GM19328 (cell line): ENCODE measurements around the gene CRTC3.
A peak's percentile ranks its signal among the peaks of the same experiment; 100 is the strongest.

Source experiments
- ATAC-seq: cut with Tn5 transposase; IDR thresholded peaks from one replicate; pipeline ENCODE4 v1.9.1; 2021; ENCODE audit warnings: mild to moderate bottlenecking, moderate library complexity; ENCODE audit not compliant: unreplicated experiment

CRTC3 gene

DNA sequence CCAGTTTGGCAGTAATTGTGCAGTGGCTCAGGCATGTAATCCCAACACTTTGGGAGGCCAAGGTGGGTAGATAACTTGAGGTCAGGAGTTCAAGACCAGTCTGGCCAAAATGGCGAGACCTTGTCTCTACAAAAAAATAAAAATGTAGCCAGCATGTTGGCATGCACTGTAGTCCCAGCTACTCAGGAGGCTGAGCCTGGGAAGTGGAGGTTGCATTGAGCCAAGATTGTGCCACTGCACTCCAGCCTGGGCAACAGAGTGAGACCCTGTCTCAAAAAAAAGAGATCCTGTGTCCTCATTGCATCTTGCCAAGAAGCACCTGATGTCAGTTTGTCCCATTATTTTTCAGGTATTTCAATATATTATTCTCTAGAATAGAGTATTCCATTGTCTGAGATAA, 61.8 kb downstream of the CRTC3 start:
- ATAC-seq = no peak

DNA sequence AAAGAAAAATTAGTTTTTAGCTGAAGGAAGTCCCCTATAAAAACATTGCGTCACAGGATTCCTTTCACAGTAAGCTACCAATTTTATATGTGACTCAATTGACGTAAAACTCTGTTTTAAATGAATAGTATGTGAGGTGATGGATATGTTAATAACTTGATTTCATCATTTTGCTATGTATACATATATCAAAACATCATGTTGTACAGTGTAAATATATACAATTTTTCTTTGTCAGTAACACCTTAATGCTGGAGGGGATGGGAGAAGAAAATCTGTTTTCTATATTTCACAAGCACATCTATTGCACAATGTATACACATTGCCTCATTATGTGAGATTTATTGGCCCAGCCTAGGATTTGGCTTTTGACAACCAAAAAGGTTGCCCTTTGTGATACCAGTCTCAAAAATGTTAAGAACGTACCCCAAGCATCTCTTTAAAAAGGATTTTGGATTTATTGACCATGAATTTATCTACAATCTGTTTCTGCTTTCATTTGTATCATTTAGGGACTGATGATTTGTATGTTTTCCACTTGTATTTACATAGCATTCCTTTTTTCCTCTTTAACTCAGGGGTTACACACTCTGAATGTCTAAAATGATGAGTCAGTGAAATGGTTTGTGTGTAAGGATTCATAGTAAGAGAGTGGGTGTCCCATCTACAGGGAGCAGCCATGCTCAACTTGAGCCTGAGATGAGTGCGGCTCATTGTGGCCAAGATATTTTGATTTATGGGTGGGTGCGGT, 62.6 kb downstream of the CRTC3 start:
- ATAC-seq = no peak

DNA sequence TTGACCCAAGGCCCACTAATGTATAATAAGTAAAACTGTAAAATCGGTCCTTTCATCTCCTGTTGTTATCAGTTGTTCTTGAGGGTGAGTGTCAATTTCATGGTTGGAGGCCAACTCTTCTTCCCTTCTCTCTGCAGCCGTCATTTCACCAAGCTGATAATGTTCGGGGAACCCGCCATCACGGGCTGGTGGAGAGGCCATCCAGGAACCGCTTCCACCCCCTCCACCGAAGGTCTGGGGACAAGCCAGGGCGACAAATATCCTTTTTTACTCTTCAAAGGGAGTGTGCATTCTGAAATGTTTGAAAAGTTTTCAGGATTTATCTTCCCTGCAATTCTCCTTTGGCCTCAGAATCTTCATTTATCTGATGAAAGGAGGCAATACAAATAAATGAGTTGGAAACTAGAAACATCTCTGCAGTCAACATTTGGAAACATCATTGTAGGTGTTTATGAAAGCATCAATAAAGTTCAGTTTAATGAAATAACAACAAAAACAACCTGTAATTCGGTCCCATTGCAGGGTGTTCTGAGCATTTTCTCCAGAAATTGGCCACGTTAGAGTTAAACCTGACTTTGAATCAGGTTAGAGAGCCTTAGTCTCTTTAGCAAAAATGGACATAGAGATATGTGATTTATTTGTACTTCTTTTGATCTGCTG, 63.9 kb downstream of the CRTC3 start:
- no peak for ATAC-seq

DNA sequence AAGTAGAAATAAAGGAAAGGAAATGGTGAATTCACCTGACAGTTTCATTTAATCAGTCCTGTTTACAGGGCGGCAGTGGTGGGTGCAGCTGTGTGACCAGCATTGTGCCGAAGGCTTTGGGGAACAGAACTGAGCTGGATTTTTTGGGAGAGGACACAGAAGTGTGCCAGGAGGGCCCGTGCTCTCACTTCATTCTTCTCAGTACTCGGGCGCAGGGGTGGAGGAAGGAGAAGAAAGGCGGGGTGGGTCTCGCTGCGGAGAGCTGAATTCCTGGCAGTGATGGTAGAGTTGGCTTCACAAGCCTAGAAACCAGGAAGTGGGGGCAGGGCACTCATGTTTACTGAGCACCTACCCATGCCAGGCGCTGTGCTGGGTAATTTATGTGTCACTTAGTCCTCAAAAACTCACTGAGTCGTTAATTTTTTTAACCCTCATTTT, 64.6 kb downstream of the CRTC3 start:
- peak; percentile 26 for ATAC-seq

DNA sequence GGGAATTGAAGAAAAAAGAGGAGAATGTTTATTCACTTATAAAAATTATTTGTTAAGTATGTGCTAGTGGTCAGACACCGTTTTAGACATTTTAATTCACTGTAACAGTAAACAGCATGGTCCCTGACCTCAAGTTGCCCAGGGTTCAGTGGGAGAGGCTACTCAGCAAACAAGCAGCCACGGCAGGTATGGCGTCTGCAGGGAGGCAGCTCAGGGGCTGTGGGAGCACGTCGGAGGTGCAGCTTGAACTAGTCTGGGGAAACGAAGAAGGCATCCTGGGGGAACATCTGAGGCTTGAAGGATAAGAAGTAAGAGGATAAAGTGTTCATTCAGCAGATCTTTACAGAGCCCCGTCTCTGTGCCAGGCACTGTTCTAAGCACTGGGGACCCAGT, 66.0 kb downstream of the CRTC3 start:
- ATAC-seq = no peak

DNA sequence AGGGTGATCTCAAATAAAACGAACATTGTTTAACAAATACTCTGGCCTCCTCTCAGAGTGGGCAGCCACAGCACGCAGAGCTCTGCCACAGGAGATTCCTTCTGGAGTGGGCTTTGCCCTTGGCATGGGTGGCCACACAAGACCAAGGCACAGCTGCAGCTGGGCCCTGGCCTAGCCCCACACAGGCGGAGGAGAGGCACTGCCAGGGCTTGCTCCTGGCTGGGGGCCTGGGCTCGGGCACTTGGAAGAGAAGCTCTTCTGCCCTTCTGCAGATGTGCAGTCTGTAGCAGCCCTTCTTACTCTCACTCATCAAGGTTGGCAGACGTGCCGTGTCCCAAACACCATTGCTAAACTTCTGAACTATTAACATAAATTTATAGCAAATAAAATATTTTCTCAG, 67.2 kb downstream of the CRTC3 start:
- ATAC-seq = no peak

DNA sequence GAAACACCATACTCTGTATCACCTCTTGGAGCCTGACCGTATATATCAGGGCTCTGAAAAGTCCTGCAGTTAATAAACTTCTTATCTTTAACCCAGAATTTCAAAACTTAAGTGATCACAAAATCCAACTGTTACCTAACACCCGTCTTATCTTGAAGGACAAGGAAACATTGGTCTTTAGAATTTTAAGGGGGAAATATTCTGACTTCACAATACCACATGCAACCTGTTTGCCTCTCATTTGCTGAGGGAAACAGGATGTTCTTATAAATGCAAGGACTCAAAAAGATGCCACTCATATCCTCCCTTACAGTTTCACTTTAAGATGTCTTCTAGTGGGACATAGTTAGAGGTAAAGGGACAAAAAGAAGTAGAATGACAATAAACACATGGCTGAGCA, 67.9 kb downstream of the CRTC3 start:
- no peak for ATAC-seq

DNA sequence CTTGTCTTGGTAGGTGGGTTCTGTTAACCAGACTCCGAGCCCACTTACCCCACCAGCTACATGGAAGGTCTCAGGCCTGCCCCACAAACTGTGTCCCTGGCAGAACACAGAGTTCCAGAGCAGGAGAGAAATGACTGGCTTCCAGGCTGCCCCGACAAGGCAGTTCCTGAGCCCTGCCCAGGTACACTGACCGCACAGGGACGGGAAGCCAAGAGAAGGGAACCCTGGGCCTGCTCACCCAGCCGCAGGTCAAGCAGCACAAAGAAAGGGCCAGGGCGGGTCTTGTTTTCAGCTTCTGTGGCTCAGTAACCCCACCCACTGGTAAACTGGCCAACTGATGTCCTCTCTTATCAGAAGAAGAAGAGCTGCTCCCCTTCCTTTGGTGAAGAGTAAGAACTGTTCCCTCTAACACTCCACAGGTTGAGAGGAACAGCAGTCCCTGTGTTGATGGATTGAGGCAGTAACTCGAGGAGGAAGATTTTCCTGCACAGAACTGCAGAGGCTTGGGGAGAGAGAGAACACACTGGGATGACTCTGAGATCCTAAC, 68.4 kb downstream of the CRTC3 start:
- ATAC-seq = no peak

DNA sequence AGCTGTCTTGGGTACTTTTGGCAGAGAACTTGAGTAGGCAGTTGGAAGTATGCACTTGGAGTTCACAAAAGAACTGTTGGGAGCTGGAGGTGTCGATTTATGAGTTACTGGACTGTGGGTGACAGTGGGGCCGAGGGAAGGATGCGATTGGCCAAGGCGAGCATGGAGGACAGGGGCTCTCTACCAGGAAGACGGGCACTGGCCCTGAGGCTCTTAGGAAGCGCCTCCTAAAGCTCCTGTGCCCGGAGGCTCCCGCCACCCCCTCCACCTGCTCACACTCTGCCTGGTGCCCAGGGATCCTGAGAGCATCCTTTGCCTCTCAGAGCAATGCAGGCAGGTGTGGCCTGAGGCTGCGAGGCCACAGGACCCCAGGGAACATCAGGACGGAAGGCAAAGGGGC, 69.0 kb downstream of the CRTC3 start:
- no peak for ATAC-seq

DNA sequence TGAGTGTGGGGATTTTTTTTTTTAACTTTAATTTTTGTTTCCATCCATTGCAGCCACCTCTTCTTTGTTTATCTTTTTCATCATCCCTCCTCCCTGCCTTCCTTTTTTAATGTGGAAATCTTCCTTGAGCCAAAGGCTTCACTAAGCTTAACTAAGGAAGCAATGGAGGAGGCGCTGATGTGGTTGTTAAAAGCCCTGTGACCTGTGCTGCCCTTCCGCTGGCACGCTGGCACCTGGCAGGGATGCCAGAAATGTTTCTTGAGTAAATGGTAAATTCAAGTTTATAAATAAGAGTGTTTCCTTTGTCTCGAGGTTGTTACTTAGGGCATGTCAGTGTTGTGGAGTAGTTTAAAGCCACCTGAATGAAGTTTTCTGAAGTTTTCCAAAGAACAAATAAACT, 69.4 kb downstream of the CRTC3 start:
- no peak for ATAC-seq

DNA sequence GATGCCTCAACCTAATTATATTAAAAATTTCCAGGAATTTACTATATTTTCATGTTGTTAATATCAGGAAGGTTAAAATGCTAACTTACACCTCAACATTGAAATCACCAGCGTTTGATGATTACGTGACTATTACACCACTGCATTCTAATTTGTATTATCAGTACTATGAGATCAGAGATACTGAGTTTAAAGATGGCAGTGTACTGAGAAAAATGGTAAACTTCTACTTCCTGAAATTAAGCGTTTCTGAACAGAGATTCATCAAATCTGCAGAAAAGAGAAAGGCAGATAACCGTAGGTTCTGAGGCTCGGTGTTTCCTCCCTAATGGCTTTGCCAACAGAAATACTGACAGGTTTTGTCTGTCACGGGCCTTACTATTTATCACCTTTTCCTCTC, 69.9 kb downstream of the CRTC3 start:
- no peak for ATAC-seq

DNA sequence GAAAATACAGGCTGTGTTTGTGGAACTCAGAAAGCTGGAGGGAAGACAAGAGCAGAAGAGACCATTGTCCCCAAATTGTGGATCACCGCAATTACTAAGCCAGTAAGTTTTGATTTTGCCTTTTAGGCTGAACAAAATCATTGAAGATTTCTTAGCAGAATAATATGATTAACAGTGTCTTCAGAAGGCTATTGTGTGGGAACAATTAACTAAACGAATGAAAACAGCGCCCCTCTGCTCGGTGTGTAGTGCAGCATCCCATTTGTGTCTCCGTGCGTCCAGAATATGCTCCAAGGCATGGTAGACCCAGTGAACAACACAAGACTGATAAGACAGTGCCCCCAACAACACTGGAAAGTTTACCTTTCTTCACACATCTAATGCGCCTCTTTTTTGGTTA, 71.2 kb downstream of the CRTC3 start:
- no peak for ATAC-seq

DNA sequence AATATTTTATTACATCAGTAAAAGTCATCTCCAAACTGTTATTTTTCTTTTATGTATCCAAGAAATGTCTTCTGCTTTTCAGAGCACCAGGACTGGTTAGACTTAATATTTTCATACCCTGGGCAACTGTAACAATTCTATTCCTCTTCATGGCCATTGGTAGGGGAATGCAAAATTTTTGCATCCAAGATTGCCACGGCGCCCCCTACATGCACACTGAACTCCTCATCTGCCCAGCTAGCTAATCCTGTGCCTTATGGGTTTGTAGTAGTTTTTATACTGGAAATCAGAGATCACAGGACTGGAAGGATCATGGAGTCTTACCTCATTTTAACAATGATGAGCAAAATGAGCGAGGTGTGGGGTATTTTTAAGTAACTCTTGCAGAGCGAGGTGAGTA, 74.2 kb downstream of the CRTC3 start:
- ATAC-seq = no peak

DNA sequence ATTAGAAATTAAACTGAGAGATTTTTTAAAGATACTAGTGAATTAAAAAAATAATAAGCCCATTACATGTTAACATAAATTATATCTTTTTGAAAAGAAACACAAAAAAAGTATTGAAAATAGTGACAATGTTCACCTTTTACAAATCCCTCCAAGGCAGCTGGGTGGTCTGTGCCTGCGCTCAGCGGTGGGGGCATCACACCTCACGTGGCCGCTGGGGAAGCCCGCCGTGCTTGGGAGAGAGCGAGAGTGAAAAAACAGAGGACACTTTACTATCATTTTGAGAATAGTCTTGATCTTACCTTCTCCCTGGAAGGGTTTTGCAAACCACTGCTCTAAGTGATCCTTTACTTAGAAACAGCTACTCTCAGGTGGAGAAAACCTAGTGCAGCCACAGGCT, 76.9 kb downstream of the CRTC3 start:
- ATAC-seq = no peak

DNA sequence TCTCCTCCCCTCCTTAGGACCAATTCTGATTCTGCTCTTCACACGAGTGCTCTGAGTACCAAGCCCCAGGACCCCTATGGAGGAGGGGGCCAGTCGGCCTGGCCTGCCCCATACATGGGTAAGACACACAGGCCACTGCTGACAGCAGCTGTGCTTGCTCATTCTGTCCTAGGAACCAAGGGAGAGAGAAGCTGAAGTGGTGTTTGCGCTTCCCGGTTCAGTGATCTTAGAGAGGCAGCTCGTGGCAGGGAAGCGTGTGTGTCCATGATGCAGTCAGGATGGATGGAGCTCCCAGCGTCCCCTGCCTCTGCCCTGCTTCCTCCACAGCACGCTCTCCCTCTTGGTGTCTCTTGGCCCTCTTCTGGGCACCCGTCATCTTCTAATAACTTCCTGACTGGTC, 77.6 kb downstream of the CRTC3 start:
- ATAC-seq = no peak

DNA sequence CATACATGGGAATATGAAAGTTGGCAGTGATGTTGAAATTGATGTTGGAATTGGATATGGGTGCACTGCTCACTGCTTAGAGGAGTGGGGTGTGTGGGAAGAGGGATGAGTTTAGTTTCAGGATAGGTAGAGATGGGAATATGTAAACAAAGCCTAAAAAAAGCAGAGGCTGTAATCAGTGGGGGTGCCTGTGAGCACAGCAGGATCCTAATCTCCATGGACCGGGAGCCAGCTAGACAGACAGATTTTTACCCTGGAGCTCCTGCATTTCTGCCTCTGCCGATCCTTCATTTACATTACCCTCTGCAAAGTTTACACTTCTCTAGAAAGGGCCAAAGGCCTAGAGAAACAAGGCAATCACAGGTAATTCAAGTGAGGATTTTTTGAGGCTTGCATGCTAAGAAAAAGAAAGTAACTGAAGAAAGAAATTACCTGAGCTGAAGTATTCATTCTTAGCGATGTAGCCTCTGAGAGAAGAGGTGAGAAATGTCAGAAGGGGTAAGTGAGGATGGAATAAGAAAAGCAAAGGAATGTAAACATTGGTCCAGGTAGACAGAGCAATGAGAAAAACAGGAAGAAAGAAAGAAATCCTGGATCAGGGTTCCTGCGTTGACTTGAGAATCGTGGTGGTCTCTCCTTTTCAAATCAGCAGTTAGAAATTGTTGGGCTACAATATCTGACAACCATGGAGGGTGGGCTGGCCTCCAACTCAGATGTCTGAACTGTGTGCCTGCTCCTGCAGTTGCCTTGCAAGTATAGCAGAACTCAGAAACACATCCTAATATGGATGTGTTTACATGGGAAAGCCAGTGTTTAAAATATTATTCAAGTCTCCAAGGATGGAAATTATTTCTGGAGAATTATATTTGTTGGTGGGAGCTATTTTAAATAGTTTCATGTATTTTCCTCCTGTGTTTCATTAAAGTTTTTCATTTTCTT, 79.8 kb downstream of the CRTC3 start:
- no peak for ATAC-seq

DNA sequence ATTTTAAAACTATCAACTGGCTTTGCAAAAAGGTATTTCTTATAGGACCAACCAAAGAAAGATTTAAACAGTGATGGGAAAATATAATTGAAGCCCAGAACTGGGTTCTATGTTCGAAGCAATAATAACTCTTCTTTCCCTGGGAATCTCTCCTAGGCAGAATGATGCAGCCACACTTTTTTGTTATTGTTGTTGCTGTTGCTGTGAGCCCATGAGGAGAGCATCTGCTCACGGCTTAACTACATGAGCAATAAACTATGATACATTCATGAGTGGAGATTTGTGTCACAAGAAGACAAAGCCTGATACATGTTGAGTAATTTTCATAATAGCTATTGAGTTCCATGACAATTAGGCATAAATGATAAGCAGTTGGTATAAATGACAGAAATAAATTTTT, 80.5 kb downstream of the CRTC3 start:
- ATAC-seq = no peak

DNA sequence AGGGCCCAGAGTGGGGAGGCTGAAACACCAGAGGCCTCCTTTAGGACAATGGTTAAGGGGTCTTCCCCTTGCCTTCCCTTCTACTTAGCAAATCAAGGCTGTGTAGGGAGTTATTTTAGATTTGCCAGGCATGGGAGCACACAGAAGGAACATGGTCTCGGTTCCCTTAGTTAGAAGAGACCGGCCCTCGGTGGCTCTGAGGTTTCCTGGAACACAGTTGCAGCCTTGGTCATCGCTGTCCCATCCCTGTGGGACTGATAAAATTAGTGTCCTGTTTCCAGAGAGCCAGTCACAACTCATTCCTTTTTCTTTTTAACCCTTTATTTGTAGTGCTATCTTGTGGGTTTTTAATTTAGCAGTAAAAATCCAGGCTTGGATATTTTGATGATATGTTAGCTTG, 81.4 kb downstream of the CRTC3 start:
- no peak for ATAC-seq

DNA sequence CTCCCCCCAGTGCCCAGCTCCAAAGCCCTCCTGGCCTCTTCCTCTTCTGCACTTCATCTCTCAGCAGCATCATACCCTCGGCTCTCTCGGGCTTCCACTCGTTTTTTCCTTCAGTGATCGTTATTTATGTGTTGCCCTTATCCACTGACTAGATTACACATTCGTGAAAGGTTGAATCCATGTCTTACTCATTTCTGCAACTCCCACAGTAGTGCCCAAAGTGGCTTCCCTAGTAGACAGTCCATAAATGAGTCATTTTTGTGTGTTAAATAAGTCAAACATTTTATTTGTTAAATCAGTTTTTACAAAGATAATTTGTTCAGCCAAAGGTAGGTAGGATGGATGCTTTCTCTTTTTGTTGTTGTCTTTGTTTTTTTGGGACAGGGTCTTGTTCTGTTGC, 87.4 kb downstream of the CRTC3 start:
- ATAC-seq = no peak

DNA sequence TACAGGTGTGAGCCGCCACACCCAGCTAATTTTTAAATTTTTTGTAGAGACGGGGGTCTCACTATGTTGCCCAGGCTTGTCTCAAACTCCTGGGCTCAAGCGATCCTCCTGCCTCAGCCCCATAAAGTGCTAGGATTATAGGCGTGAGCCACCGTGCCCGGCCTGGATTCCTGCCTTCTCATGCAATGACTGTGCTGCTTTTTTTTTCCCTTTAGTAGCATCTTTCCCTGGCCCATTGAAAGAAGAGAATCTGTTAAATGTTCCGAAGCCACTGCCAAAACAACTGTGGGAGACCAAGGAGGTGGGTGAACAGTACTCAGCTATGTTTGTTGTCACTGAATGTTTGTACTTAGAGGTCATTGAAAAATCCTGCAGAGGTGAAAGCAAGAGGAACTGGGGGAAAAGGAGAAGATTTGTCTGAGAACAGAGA, 88.0 kb downstream of the CRTC3 start:
- ATAC-seq = no peak

DNA sequence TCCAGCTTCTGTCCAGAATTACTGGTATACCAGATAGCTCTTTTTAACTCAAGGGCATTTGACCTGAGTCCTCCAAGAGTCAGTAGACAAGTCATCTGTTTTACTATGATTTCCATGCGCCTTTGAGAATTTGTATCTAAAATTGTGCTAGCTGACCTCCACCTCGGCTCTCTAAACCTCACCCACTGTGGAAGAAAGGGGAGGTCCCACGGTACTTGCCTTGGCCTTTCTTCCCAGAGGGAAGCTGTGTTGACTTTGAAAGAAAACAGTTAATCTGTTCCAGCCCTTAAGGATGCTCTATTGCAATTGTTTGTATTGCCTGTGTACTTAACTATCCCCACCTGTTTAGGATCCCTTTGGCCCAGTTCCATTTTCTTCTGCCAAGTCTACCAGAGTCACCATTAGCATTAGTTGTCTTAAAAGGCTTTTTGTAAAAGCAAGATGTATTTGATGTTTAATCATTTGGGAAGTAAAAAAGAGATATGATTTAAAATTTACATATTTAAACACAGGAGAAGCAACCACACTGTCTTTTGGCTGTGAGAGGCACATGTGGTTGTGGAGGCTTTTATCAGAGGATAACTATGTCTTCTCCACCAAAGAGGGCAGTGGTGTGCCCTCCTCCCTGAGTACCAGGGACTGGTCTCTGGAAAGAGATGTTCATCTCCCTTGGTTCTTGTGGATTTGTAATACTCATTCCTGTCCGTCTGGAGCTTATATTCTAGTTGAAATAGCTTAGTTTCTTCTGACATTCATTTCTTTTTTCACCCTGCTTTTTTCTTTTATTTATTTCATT, 88.8 kb downstream of the CRTC3 start:
- ATAC-seq = no peak
